Panc1 (cell line): Measurements from ENCODE around the gene SKI.

Source experiments
- CTCF ChIP-seq: fragments of 450-650 bp; IDR thresholded peaks from 2 replicates; pipeline ENCODE4 v1.5.1; 2017; ENCODE audit warnings: mild to moderate bottlenecking
- POLR2AphosphoS5 ChIP-seq: IDR thresholded peaks from 2 replicates; pipeline ENCODE4 v1.6.1; 2012; ENCODE audit warnings: mild to moderate bottlenecking, low read depth, low read length, moderate library complexity
- REST ChIP-seq, 2 experiments: IDR thresholded peaks; 2 replicates each; pipeline ENCODE4 v1.6.1; 2011 to 2012; ENCODE audit warnings: low read depth in 2 of 2, control low read depth in 1 of 2, low read length in 1 of 2, mild to moderate bottlenecking in 1 of 2, moderate library complexity in 1 of 2; ENCODE audit not compliant: insufficient read depth in 1 of 2
- SIN3A ChIP-seq: IDR thresholded peaks from 2 replicates; pipeline ENCODE4 v1.6.1; 2012; ENCODE audit warnings: low read depth, mild to moderate bottlenecking, low read length, moderate library complexity, borderline replicate concordance; ENCODE audit not compliant: insufficient read depth
- TCF7L2 ChIP-seq: IDR thresholded peaks from 2 replicates; pipeline ENCODE4 v1.6.1; 2011; ENCODE audit warnings: mild to moderate bottlenecking, low read depth, low read length, inconsistent platforms

GRCh38 chr1:2248127-2248826, 20.2 kb downstream of the SKI start:
- TF ChIP-seq SIN3A (no peak), CTCF (no peak), REST (IDR thresholded peaks at IDR 0.05; ENCODE audit: insufficient read depth in 1 of 2, low read depth in 2 of 2, low read length in 1 of 2) (no peak), POLR2AphosphoS5 (no peak), TCF7L2 (no peak)
